Testis (tissue), 3 donors: ENCODE data around the gene GHDC. TPM values are rescaled to one million over a fixed set of nuclear protein-coding genes. Genes with fewer than 3 reads are reported as not detected.
A peak's percentile ranks its signal among the peaks of the same experiment; 100 is the strongest.

Source experiments
- DNase-seq: peaks from one replicate; pipeline ENCODE4 v3.0.0-alpha.2; 2019
- H3K27ac ChIP-seq, 2 donors: fragments of 200-600 bp; sonication (generic); one replicate each; pipeline ENCODE4 v1.5.1; 2019
- H3K27me3 ChIP-seq: fragments of 200-600 bp; sonication (generic); one replicate; pipeline ENCODE4 v1.5.1; 2019
- H3K36me3 ChIP-seq: fragments of 200-600 bp; sonication (generic); one replicate; pipeline ENCODE4 v1.5.1; 2017; ENCODE audit warnings: low read depth; ENCODE audit errors: missing control alignments
- H3K4me1 ChIP-seq: fragments of 200-600 bp; sonication (generic); one replicate; pipeline ENCODE4 v1.5.1; 2019
- H3K4me3 ChIP-seq, 2 donors: fragments of 200-600 bp; sonication (generic); one replicate each; pipeline ENCODE4 v1.5.1; 2017 to 2019
- H3K9me3 ChIP-seq: fragments of 200-600 bp; sonication (generic); one replicate; pipeline ENCODE4 v1.5.1; 2017
- POLR2A ChIP-seq: fragments of 450-650 bp; IDR thresholded peaks from one replicate; pipeline ENCODE4 v1.6.1; 2017; ENCODE audit warnings: antibody characterized with exemption, mild to moderate bottlenecking, moderate library complexity
- WGBS, 2 donors: methylation state at CpG; one replicate each; pipeline ENCODE4 v1.1.5; 2018; 5-methylcytosine and 5-hydroxymethylcytosine counted together
- intact Hi-C: fragments of 100-400 bp; cut with DNase I; formaldehyde crosslinking; loops from one replicate; pipeline ENCODE4 v1.15.1; 2023; ENCODE audit warnings: low total_unique reads
- polyA plus RNA-seq: library from polyadenylated mRNA; stranded (reverse); fragments of 350-450 nt; fragmentation: Illumina TruSeq; extraction: RNeasy Lipid Tissue Mini Kit (QIAGEN cat#74804); gene quantifications from one replicate; pipeline ENCODE4 v1.2.3, GENCODE V29; 2014; ENCODE audit warnings: low read depth, low replicate concordance; ENCODE audit not compliant: insufficient read depth
- total RNA-seq, 2 donors: library from RNA; depleted of rRNA; stranded (reverse); fragments of >200 nt; gene quantifications; one replicate each; pipeline ENCODE4 v1.2.3, GENCODE V29; 2016
- TF ChIP-seq, protein P1 (sequence below), 3 experiments: fragments of 450-650 bp in 2 of 3; fragments of 200-600 bp in 1 of 3; sonication (generic) in 1 of 3; IDR thresholded peaks; one replicate each; pipeline ENCODE4 v1.5.1; 2016 to 2019; ENCODE audit warnings: antibody characterized with exemption in 3 of 3, mild to moderate bottlenecking in 2 of 3, moderate library complexity in 1 of 3

Gene GHDC
- total and polyA plus RNA-seq, 3 donors from 2014 or later = 16.9 to 36.6 (median 28.3) TPM

DNA sequence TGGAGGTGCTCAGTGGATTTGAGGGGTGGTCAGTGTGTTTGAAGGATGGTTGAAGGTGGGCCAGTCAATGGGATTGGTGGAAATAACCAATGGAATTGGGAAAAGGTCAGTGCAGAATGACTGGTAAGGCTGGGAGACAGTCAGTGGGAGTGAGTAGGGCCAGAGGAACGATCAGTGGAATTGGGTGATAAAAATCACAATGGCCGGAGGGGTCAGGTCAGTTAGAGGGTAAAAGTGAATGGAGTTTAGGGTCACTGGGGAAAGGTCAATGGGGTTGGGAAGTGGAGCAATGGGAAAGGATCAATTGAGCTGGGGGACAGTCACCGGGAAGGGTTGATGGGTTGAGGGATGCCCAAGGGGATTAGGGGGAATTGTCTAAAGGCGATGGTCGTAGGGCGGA, 28.5 kb downstream of the GHDC start:
- Histone ChIP-seq H3K4me1 (no peaks in the 10 kb centered on the region), H3K27me3 (no peaks in the 10 kb centered on the region), H3K27ac (no peak overlapping the region), H3K9me3 (no peaks in the 10 kb centered on the region), H3K4me3 (no peak overlapping the region), H3K36me3 (no peaks in the 10 kb centered on the region)
- WGBS, 2 donors = 84 to 92% methylated on average over 6 of the region's 6 CpGs
- intact Hi-C loops = no loop called here
- no peak for TF ChIP-seq POLR2A
- TF ChIP-seq, protein P1, sequence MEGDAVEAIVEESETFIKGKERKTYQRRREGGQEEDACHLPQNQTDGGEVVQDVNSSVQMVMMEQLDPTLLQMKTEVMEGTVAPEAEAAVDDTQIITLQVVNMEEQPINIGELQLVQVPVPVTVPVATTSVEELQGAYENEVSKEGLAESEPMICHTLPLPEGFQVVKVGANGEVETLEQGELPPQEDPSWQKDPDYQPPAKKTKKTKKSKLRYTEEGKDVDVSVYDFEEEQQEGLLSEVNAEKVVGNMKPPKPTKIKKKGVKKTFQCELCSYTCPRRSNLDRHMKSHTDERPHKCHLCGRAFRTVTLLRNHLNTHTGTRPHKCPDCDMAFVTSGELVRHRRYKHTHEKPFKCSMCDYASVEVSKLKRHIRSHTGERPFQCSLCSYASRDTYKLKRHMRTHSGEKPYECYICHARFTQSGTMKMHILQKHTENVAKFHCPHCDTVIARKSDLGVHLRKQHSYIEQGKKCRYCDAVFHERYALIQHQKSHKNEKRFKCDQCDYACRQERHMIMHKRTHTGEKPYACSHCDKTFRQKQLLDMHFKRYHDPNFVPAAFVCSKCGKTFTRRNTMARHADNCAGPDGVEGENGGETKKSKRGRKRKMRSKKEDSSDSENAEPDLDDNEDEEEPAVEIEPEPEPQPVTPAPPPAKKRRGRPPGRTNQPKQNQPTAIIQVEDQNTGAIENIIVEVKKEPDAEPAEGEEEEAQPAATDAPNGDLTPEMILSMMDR (IDR thresholded peaks at IDR 0.05) = no peak
- no peak for DNase-seq

- TF ChIP-seq POLR2A = no peak
- TF ChIP-seq, protein P1 (IDR thresholded peaks at IDR 0.05) = no peak
- WGBS, 2 donors = 66% methylated on average over 13 to 22 of the region's 22 CpGs
- no peaks in the 10 kb centered on the region for H3K27me3 ChIP-seq
- H3K36me3 ChIP-seq = no peaks in the 10 kb centered on the region
- H3K27ac ChIP-seq = no peak overlapping the region
- H3K9me3 ChIP-seq = no peaks in the 10 kb centered on the region
- no peak for DNase-seq
- H3K4me3 ChIP-seq = no peak overlapping the region
- H3K4me1 ChIP-seq = no peaks in the 10 kb centered on the region
- intact Hi-C loops = no loop called here
These were observed 30.4 kb downstream of the GHDC start for GRCh38 chr17:42163696-42164407.

GRCh38 chr17:42163113-42163512, 31.2 kb downstream of the GHDC start:
- WGBS, 2 donors = 66 to 68% methylated on average over 8 of the region's 8 CpGs
- no peaks in the 10 kb centered on the region for H3K36me3 ChIP-seq
- H3K27ac ChIP-seq = no peak overlapping the region
- TF ChIP-seq, protein P1 (IDR thresholded peaks at IDR 0.05) = peak in 2 of 3 experiments; percentile 7 to 15
- no peak for TF ChIP-seq POLR2A
- no peaks in the 10 kb centered on the region for H3K4me1 ChIP-seq
- intact Hi-C loops = no loop called here
- no peaks in the 10 kb centered on the region for H3K9me3 ChIP-seq
- H3K27me3 ChIP-seq = no peaks in the 10 kb centered on the region
- no peak for DNase-seq
- no peak overlapping the region for H3K4me3 ChIP-seq

DNA sequence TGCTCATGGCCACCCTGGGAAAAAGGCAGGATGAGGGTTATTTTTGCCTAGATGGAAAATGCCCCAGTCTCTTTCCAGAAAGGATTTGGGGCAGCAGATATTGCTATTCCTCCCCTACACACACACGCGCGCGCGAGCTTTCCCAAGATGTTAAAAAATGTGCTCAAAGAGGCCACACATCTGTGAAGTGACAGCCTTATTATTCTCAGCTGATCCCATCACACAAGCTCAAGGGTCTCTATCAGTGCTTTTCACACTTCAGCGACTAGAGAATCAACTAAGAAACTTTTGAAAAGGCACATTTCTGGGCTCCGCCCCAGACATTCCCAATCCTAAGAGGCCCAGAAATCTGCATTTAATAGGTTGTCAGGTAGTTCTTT, 33.8 kb downstream of the GHDC start:
- Histone ChIP-seq H3K9me3 (no peaks in the 10 kb centered on the region), H3K27me3 (no peaks in the 10 kb centered on the region), H3K4me3 (no peak overlapping the region), H3K27ac (no peak overlapping the region), H3K36me3 (no peaks in the 10 kb centered on the region), H3K4me1 (no peaks in the 10 kb centered on the region)
- no peak for DNase-seq
- intact Hi-C loops = no loop called here
- TF ChIP-seq, protein P1 (IDR thresholded peaks at IDR 0.05) = no peak
- no peak for TF ChIP-seq POLR2A
- WGBS, 2 donors = 93 to 95% methylated on average over 7 of the region's 7 CpGs
